Fibroblast of skin of left biceps (primary cell): ENCODE results near the gene TRPM1.

ENCODE experiments used
- DNase-seq, 2 experiments: peaks; one replicate each; pipeline ENCODE4 v3.0.0-alpha.2; 2013; ENCODE audit warnings: low read depth in 2 of 2

TRPM1 gene

DNA sequence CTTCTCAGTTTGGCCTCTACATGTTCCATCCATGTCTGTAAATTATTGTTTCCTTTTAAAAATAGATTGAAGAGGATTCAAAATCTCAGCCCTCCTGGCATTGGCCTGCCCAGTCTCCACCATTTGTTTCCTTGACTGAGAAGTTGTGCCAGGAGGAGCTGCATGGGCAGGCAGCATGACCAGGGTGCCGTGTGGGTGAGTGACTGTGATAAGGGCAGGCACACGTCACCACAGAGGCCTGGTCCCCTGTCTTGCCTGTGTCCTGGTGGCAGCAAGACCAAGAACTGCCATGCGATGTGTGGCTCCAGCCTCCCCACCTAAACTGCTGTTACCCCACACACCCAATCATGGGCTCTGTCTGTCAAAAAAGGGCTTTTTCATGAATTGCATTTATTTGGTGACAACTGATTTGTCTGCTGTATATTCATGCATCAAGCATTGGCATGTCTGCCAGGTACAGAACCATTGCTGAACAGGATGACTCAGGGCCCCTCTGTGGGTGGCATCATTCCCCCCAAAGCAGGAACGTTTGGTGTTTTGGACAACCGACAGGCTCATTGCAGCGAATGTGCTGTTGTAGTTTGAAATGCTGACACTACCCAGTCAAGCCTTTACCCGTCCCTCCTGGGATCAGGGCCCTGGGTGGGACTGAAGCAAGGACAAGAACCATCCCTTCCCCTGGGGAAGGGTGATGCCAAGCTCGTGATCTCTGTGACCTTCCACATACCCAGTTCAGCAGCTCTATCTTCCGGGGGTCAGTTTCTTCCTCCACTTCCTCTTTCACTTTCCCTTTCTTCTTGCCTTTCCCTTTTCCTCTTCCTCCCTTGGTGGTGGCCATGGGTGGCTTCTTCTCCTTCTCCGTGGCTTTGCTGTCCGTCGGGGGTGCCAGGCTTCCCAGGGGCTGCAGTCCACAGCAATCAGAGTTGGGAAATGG lies 51.6 kb downstream of the TRPM1 start:
- no peak for DNase-seq

DNA sequence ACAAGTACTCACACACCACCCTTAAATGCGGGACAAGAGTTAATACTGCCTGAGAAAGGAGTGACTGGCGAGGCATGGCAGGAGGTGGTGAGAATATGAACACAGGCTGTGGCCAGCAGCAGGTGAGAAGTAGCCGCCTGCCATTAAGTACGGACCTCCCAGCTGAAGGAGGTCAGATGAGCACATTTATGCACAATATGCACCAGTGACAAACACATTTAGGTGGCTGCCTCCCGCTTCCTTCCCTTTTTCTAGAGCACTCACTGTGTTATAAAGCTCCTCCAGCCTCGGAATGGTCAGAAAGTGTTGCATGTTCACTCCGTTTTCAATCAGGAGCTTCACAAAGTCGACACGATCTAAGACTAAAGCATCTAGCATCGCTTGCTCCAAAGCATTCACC lies 52.4 kb downstream of the TRPM1 start:
- no peak for DNase-seq

DNA sequence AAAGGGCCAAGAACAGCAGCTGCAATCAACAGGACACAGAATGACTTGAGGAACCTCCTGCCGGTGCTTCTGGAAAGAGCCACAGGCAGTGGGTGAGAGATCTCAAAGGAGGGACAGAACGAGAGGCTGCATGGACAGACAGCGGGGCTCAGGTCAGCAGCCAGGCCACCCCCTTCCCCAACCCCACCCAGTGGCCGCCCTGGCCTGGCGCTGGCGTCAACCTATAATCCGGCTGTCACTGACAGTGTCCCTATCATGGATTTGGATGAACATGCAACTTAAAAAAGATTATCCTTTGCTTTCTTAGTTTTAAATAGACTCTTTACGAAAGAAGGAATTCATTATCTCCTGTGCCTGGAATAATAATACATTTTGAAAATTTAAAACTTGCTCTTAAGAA lies 54.1 kb downstream of the TRPM1 start:
- no peak for DNase-seq

DNA sequence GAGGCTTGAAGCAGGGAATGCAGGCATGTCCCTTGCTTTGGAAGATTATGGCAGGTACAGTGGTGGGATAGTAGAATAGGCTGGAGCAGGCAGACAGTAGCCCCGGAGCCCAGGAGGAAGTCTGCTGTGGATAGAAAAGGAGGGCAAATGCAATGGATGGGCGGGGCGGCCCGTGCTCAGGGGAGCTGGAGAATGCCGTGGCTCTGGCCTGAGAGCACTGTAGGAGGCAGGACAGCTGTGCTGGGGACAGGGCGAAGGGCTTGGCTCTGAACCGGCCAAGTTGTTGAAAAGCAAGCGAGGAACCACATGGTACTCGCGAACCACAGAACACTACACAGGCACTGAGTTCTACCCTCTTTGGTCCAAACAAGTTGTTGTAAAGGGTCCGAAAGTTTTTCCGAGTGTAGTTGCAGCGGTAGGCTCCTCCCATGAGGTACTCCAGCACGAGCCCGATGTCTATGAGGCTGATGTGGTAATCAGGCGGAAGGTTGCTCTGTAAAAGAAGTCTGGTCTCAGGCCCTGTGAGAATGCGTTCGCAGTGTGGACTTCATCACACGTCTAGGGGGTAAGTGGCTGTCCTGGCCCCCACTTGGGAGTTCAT lies 54.7 kb downstream of the TRPM1 start:
- DNase-seq = no peak

DNA sequence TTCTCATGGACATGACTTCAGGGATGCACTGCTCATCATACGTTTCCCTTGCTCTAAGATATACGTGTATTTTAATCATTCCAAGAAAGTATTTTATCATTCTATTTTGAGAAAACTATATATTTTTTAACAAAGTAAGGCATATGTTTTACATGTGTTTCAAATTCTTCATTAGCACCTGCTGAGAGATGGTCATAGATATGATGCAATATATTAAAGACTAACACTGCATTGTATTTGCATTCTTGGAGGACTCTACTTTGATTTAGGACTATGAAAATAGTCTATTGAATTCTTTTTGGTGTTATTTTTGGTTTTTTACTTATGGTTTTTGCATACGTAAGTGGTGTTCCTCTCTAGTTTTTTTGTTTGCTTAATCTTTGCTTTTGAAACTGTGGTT lies 55.9 kb downstream of the TRPM1 start:
- no peak for DNase-seq

DNA sequence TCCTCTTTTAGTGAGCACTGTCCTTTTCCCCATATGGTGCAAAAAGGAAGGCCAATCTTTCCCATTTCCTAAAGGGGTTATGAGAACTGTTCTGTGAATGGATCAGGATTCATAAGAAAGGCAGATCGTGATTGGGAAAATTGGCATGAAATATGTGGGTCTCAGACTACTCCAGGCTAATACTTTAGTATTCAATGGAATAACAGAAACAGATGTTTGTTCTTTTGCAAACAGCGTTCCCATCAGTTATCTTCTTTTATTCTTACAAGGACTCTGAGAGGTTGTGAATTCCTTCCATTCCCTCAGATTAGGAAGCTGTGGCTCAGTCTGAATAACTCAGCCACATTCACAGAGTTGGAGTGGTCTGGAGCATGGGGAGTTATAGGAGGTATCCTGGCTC lies 58.8 kb downstream of the TRPM1 start:
- DNase-seq = no peak

DNA sequence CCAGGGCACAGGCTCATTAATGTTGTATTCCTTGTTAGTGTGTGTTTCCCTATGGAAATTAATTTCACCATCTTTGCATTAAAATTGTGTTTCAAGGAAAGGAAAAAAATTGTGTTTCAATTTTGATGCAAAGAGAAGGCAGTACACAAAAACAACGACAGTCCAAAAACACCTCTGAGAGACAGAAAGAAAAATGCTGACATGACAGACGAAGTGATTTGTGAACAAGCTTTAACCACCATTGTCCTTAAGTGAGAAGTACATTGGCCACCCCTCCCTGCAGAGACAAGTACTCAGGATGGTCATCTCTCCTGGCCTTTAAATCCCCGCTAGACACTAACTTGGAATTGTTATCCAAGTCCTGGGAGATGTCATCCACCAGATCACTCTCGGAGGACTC lies 59.9 kb downstream of the TRPM1 start:
- no peak for DNase-seq

DNA sequence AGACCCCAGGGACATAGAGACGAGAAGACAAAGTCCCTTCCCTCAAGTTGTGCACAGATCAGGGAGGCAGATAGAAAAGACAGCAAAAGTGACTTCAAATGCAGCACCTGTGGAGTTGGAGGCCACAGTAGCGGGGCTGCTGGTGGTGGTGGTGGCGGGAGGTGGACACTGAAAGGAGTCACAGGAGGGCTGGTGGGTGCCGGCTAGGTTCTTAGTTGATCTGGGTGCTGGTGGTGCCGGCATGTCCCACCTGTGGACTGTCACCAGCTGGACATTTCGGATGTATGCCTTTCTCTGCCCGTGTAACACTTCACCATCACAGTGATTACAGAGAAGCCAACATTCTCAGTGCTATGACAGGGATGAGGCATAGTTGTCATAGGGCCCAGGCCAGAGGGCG lies 60.9 kb downstream of the TRPM1 start:
- no peak for DNase-seq

DNA sequence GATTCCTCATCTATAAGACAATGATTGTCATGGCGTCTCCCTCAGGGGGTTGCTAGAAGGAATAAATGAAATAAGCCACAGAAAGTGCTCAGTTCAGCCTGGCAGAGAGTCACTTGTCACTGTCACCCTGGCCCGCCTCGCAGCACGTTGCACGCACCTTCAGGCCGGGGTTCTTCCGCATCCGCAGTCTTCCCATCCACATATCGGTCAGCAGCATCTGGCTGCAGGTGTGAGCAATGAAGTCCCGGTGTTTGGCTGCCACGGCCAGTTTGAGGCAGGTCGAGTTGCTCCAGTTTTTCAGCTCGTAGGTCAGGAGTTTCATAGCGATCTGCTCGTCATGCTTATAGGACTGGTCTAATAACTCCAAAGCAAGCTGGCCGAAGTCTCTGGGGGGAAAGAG lies 61.6 kb downstream of the TRPM1 start:
- no peak for DNase-seq

DNA sequence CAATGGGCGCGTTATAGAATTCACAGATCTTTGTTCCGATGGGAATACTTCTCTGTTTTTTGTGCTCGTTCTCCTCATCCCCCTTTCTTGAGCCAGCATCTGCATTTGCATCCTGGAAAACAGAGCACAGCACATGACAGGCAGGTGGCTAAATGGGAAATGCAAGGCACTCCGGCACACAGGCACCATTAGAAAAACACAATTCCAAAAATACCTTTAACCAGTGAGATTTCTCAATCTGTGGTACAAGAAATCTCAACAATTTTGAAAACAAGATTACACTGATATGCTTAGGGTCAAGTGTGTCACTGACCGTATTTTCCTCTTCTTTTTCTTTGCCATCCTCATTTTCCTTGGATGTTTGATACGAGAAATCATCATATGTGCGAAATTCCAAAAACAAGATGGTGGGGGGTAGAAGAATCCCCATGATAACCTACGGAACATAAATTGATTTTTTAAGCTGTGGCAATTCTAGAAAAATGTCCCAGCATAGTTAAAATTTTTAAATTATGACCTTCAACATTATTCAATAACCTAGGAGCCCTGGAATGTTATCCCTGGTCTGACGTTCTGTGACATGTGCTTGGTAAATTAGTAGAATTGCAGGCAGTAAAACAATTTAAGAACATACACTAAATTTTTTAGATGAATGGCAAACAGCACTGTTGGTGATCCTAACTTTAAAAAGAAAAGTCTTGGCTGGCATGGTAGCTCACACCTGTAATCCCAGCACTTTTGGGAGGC lies 63.6 kb downstream of the TRPM1 start:
- no peak for DNase-seq

DNA sequence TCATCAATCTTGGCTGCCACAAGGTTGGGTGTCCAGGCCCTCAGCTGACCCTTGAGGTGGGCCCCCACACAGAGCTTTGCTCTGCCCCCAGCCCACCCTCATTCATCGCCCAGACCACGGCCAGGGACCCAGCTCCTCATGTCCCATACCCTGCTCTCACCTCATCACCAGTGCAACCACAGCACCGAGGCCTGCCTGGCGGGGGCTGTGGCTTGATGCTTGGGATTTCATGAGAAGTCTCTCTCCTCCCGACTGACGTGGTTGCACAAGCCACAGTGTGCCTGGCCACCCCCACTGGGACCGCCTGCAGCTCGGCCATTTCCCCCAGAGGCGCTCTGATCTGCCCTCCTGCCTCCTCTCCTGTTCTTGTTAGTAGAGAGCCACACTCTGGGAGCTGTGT lies 64.7 kb downstream of the TRPM1 start:
- DNase-seq = no peak

DNA sequence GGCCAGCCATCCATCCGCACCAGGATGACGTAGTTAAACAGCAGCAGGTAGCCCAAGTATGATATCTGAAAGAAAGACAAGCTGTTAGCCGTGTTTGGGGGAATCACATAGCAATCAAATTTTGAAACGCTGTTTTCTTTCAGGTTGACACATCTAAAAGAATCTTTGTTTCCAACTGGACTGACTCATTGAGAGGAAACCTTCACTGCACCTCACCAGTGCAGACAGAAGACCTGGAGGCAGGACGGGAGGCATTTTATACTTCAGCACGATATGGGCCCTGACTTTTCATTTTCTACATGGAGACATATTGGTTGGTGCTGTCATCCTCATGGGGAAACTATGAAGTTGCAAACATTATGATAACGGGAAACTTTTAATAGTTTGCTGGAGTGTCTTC lies 65.9 kb downstream of the TRPM1 start:
- no peak for DNase-seq

DNA sequence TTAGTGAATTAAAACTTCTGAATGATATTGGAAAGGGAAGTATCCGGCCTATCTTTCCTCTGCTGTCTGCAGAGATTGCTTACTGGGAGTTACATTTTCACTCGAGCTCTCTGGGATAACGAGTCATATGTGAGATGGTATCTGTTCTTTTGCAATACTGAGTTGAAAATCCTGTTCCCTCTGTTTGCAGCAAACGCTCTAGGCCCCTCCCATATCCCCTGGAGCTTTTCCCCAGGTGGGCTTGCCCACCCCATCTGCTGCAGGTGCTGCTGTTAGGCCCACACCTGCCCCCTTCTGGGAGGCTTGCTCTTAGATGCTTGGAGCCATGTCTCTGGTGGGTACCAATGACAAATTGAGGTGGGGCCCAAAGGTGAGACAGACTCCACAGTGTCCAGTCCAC lies 67.4 kb downstream of the TRPM1 start:
- no peak for DNase-seq

DNA sequence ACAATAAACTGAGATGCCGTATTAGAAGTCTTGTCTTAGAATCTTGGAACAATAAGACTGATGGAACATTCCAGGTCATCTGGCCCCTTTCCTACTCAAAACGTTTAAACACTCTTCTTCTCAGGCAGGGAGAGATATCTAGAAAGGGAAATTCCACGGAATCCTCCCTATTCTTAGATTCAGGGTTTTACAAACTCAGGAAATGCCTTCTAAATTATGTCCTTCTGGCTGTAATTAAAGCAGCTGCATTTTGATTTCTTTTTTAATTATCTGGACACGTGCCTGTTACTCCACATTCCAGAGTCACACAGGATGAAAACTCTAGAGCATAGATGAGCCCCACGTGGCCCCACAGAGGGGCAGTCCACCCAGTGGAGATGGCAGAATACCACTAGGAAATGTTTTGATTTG lies 68.6 kb downstream of the TRPM1 start:
- DNase-seq = peak; percentile 76 to 82

DNA sequence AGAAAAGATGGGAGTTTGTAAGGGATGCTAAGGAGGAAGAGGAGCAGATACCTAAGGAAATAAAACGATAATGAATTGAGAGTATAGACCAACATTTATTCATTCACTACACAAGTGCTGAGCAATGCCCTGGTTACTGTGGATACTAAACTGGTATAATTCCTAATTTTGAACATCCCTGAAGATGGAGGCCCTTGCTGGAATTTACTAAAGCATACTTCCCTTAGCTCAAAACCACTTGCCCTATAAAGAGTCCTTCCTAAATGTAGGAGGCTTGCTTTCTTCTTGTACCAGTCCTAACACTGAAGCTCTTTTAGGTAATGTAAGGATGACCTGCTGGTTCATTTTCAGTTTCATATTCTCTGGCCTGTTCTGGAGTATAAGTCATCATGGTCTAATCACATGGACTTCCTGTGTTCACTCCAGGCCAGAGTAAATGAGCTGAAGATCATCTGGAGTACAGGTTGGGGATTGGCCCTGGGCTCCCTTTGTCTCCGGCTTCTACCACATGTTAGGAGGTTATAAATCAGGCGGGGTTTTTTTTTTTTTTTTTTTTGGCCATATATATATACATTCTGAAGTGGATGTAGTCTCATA lies 70.0 kb downstream of the TRPM1 start:
- no peak for DNase-seq

DNA sequence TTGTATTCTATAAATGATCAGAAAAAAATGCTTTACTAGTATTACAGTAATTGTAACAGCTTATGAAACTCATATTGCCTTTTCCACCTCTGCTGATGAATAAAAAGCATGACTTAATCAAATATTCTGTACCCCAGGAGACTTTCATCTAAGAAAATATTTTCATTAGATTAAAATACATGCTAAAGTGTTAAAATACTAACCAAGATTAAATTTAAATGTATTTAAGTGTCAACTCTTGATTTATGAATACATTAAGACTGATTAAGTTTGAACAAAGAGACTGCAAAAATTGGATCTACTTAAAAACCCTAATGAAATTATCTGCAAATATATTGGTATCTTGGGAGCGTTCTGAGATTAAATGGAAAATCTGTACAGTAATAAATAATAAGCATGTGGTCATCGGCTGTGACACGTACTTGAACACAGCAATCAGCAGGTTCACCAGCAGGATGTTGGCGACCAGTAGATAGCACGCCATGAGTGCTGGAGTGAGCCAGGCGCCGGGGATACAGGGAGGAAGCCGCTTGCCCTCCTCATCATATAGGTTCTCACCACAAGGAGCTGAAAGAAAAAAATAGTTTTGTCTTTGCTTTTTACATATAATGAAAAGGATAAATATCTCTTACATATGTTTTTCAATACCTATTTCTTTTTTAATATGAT lies 73.5 kb downstream of the TRPM1 start:
- no peak for DNase-seq

DNA sequence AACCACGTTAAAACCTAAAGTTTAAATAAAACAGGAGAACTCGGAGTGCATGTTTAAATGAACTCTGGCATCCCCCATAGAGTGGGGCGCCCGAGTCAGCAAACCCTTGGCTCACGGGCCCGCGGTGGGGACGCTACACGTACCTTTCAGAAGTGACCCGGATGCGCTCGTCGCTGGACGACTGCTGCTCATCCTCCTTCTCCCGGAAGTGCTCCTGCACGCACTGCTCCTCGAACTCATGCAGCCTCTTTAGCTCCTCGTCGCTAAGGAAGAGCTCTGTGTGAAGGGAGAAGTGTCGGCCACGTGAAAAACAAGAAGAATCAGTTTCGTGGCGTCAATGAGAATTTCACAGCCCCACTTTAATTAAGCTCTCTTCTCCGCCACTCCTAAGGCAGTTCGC lies 75.5 kb downstream of the TRPM1 start:
- DNase-seq = no peak

DNA sequence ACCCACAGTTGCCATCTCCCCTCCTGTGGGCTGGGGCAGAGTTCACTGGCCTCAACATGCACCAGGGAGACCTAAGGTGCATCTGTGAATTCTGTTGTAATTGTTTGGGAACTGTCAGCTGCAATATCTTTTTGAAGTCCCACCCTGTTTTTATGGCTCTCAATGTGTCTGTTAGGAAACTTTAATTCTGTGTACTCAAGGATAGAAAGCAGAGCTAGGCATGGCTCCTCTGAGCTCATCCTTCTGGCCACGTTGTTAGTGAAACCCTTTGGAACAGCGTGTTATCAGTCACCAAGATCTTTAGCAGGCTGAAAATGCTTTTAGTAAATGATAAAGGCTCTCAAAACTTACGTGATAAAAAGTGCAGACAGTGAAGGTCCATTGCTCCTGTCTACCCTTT lies 76.5 kb downstream of the TRPM1 start:
- DNase-seq = no peak

DNA sequence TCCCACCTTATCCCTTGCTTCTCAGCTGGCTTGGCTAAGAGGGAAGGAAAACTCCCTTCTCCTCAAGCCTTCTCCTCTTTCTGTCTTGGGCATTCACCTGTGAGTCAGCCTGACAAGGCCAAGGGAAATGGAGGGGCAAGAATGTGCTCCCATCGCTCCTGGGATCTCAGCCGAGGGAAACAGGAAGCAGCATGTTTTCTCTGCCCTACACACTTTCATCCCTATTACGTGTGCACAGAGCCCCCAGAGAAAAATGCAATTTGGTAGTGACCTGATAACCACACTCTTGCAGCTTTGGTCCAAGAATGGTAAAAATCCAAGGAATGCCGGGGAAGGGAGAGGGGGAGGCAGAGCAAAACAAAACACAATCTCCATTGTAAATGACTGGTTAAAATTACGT lies 77.2 kb downstream of the TRPM1 start:
- DNase-seq = peak; percentile 95

DNA sequence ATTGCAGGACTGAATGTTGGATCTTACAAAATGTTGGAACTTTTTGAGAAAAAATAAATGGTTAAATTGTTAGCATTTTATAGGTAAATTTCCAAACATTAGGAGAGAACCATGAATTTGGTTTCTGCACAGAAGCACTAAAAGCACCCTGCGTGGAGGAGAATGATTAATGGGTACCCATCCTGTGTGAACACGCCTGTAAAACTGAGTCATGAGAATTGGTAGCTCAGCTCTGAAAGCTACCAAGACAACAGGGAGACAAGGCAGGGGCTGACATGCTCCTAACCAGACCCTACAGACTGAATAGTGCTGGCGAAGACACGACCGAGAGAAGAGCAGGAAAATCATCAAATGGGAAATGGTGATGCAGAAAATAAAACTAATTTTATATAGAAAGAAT lies 77.7 kb downstream of the TRPM1 start:
- no peak for DNase-seq

DNA sequence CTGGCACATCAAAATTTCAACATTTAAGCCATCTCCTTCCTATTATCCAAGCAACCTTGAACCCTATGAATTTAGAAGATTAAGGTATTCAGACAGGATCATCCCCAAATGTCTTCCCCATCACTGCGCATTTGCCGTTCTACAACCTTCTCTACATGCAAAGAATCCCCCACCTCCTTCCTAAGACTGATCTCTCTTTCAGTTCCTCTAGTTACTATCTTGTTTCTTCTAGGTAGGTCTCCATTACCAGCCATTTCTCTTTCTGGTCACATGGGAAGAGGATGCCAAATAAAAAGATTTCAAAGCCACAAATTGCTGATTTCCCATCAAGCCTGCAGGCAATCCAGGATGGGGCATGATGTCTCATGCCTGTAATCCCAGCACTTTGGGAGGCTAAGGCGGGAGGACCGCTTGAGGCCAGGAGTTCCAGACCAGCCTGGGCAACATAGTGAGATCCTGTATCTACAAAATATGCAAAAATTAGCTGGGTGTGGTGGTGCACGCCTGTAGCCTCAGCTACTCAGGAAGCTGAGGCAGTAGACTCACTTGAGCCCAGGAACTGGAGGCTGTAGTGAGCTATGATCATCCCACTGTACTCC lies 80.4 kb downstream of the TRPM1 start:
- DNase-seq = no peak
